Heart right ventricle (tissue), 16 donors: Measurements from ENCODE around the gene MYO3B. TPM values are rescaled to one million over a fixed set of nuclear protein-coding genes. Genes with fewer than 3 reads are reported as not detected.

Experiments
- ATAC-seq, 8 donors: fragments of 200-7000 bp; cut with Tn5 transposase; one replicate each; pipeline ENCODE4 v1.9.1; 2020; ENCODE audit warnings: mild to moderate bottlenecking in 8 of 8, moderate library complexity in 8 of 8, moderate number of reproducible peaks in 1 of 8
- DNase-seq, 2 donors: peaks; one replicate each; pipeline ENCODE4 v3.0.0-alpha.2; 2020
- H3K27ac ChIP-seq, 10 donors: fragments of 200-600 bp; sonication (generic) in 2 of 10; one replicate each; pipeline versions ENCODE4 v1.5.0 to v1.8.0; 2020 to 2022; ENCODE audit warnings: mild to moderate bottlenecking in 3 of 10
- H3K27me3 ChIP-seq, 7 donors: fragments of 200-600 bp; one replicate each; pipeline ENCODE4 v1.8.0; 2021 to 2022; ENCODE audit warnings: mild to moderate bottlenecking in 2 of 7
- H3K36me3 ChIP-seq, 9 donors: fragments of 200-600 bp; sonication (generic) in 1 of 9; one replicate each; pipeline versions ENCODE4 v1.5.0 to v1.8.0; 2020 to 2022; ENCODE audit warnings: mild to moderate bottlenecking in 2 of 9
- H3K4me1 ChIP-seq, 9 donors: fragments of 200-600 bp; sonication (generic) in 1 of 9; one replicate each; pipeline versions ENCODE4 v1.5.0 to v1.8.0; 2020 to 2022; ENCODE audit warnings: mild to moderate bottlenecking in 4 of 9
- H3K4me3 ChIP-seq, 10 donors: fragments of 200-600 bp; sonication (generic) in 2 of 10; one replicate each; pipeline versions ENCODE4 v1.5.0 to v1.8.0; 2020 to 2022; ENCODE audit warnings: mild to moderate bottlenecking in 7 of 10, moderate library complexity in 2 of 10
- H3K9me3 ChIP-seq, 11 donors: fragments of 200-600 bp in 10 of 11; sonication (generic) in 2 of 11; one replicate each; pipeline versions ENCODE4 v1.5.0 to v1.8.0; 2013 to 2022; ENCODE audit warnings: mild to moderate bottlenecking in 2 of 11, control low read depth in 1 of 11, moderate library complexity in 1 of 11
- CTCF ChIP-seq, 9 donors: fragments of 200-600 bp; sonication (generic) in 2 of 9; IDR thresholded peaks; one replicate each; pipeline versions ENCODE4 v1.5.0 to v1.8.0; 2021 to 2022; ENCODE audit warnings: antibody characterized with exemption in 9 of 9, mild to moderate bottlenecking in 5 of 9, moderate library complexity in 1 of 9
- WGBS, 2 donors: extraction: QIAGEN DNeasy Blood & Tissue Kit; methylation state at CpG; one replicate each; pipeline ENCODE4 v1.1.7; 2013; ENCODE audit warnings: inconsistent platforms in 1 of 2; 5-methylcytosine and 5-hydroxymethylcytosine counted together
- intact Hi-C, 10 donors: fragments of 100-400 bp; cut with DNase I; formaldehyde crosslinking; loops; one replicate each; pipeline versions ENCODE4 v1.11.1 to v1.14.2; 2022
- polyA plus RNA-seq, 2 donors: library from polyadenylated mRNA; stranded (reverse); fragments of 200-250 nt; gene quantifications; one replicate each; pipeline ENCODE4 v1.2.3, GENCODE V29; 2013
- total RNA-seq, 10 donors: library from RNA; stranded (reverse); fragmentation: NEBNext Ultra II Directional in 3 of 10; extraction: Animal tissue kit (Norgen Biotek cat#: 25700) in 3 of 10; gene quantifications; one replicate each; pipeline versions ENCODE4 v1.2.1 to v1.2.4, GENCODE V29; 2021 to 2023
- donor health status: Arrhythmogenic right ventricular cardiomyopathy.
- donor health status: ischemic (EF 13 %, LVEDD 7.1; RV severe dilation, severe dysfunction).
- donor health status: healthy with polysubstance abuse.
- donor health status: DM: no; HTN: yes; CAD: no.
- donor health status: DM: no; HTN: no; CAD: no.
- donor health status: ischemic (EF 25% LVEDD 6.9; RV normal size, moderate dysfunction).
- donor health status: ischemic (EF 25% LVEDD 5.7; RV mildly dilated, moderate dysfunction).
- donor health status: healthy.
- donor health status: DM: yes; HTN: yes; CAD: no.
- donor health status: Ischemic cardiomyopathy.
- donor health status: ischemic (EF 35%, LVEDD 5.7; RV mildly dilated, moderate dysfunction).
- donor health status: nonischemic (EF 11% LVEDD 7.7; RV severe dilation, severe dysfunction).
- donor health status: DM: yes; HTN: yes; CAD: no.
- donor health status: PGD.
- donor health status: ischemic (EF 29% LVEDD 5.4; RV normal size, mild dysfunction).
- donor health status: nonischemic (EF 23%, LVEDD 6.1; RV moderate dilation, normal function).

The MYO3B gene
- total and polyA plus RNA-seq, 12 donors: 0.05 to 0.21 (median 0.09) TPM; not detected in 8

GRCh38 chr2:170518911-170519310, 341.0 kb downstream of the MYO3B start:
- Histone ChIP-seq H3K27me3 (peaks cover 0 to 9% (median 0%) of the 10 kb centered on the region in 7 donors), H3K4me1 (peaks cover 0 to 10% (median 2%) of the 10 kb centered on the region in 9 donors), H3K27ac (no peak overlapping the region), H3K36me3 (no peaks in the 10 kb centered on the region), H3K9me3 (no peaks in the 10 kb centered on the region), H3K4me3 (no peak overlapping the region)
- DNase-seq (no peak), ATAC-seq (no peak)
- 70 to 75% methylated on average over 2 of the region's 2 CpGs for WGBS, 2 donors
- no peak for TF ChIP-seq CTCF (IDR thresholded peaks at IDR 0.05)
- intact Hi-C loops: no loop called here

GRCh38 chr2:170521299-170521698, 343.4 kb downstream of the MYO3B start:
- ATAC-seq: no peak
- H3K27ac ChIP-seq: no peak overlapping the region
- WGBS, 2 donors: 81 to 91% methylated on average over 2 of the region's 2 CpGs

GRCh38 chr2:170523506-170523905, 345.6 kb downstream of the MYO3B start:
- no peaks in the 10 kb centered on the region for H3K9me3 ChIP-seq
- H3K4me3 ChIP-seq: no peak overlapping the region
- ATAC-seq: no peak
- DNase-seq: no peak
- no peaks in the 10 kb centered on the region for H3K36me3 ChIP-seq
- TF ChIP-seq CTCF (IDR thresholded peaks at IDR 0.05): no peak
- H3K27me3 ChIP-seq: no peaks in the 10 kb centered on the region
- no peak overlapping the region for H3K27ac ChIP-seq
- H3K4me1 ChIP-seq: peaks cover 0 to 13% (median 9%) of the 10 kb centered on the region in 9 donors
- WGBS, 2 donors: 76 to 79% methylated on average over 4 of the region's 4 CpGs
- intact Hi-C loops: no loop called here

More at GRCh38 chr2:170521299-170521698, 343.4 kb downstream of the MYO3B start:
- intact Hi-C loops: no loop called here
- Histone ChIP-seq H3K9me3 (no peaks in the 10 kb centered on the region), H3K27me3 (peaks cover 0 to 4% (median 0%) of the 10 kb centered on the region in 7 donors), H3K36me3 (no peaks in the 10 kb centered on the region), H3K4me3 (no peak overlapping the region), H3K4me1 (peaks cover 0 to 13% (median 9%) of the 10 kb centered on the region in 9 donors)
- TF ChIP-seq CTCF (IDR thresholded peaks at IDR 0.05): no peak
- no peak for DNase-seq

- intact Hi-C loops: no loop called here
- 42 to 69% methylated on average over 2 of the region's 2 CpGs for WGBS, 2 donors
- ATAC-seq (peak in 1 of 8 donors; percentile 23), DNase-seq (no peak)
- H3K9me3 ChIP-seq: no peaks in the 10 kb centered on the region
- no peak overlapping the region for H3K4me3 ChIP-seq
- H3K36me3 ChIP-seq: no peaks in the 10 kb centered on the region
- no peaks in the 10 kb centered on the region for H3K27me3 ChIP-seq
- peak overlapping the region in 1 of 10 donors; percentile 20 for H3K27ac ChIP-seq
- TF ChIP-seq CTCF (IDR thresholded peaks at IDR 0.05): no peak
- H3K4me1 ChIP-seq: peaks cover 3 to 20% (median 10%) of the 10 kb centered on the region in 9 donors
Observed at GRCh38 chr2:170524828-170525565, 347.1 kb downstream of the MYO3B start.
